HG02840 (cell line): ENCODE results near the gene FBXO4.
A peak's percentile ranks its signal among the peaks of the same experiment; 100 is the strongest.
"Not testable (repeated sequence)": the region's sequence is repeated elsewhere in the genome, so short reads cannot be mapped to it uniquely, and the experiment has no call there.

Source experiments
- ATAC-seq: cut with Tn5 transposase; IDR thresholded peaks from one replicate; pipeline ENCODE4 v1.9.1; 2021; ENCODE audit warnings: mild to moderate bottlenecking, moderate library complexity, moderate number of reproducible peaks; ENCODE audit not compliant: unreplicated experiment, low FRiP score

The FBXO4 gene

GRCh38 chr5:41921874-41922273, 3.2 kb upstream of the FBXO4 start:
- no peak for ATAC-seq

GRCh38 chr5:41924526-41924871, 582 bp upstream of the FBXO4 start:
- ATAC-seq, result no peak

GRCh38 chr5:41925555-41925951, 472 bp downstream of the FBXO4 start:
- peak; percentile 35 for ATAC-seq

- ATAC-seq, result no peak
Observed at GRCh38 chr5:41927604-41928003, 2.5 kb downstream of the FBXO4 start.

- no peak for ATAC-seq
Observed at GRCh38 chr5:41929035-41929434, 4.0 kb downstream of the FBXO4 start.

- ATAC-seq, result no peak
Observed at GRCh38 chr5:41932770-41933169, 7.7 kb downstream of the FBXO4 start.

- ATAC-seq, result no peak
Observed at GRCh38 chr5:41935544-41935943, 10.5 kb downstream of the FBXO4 start.

GRCh38 chr5:41940641-41941040, 15.6 kb downstream of the FBXO4 start:
- ATAC-seq, result no peak

- not testable (repeated sequence) for ATAC-seq
Observed at GRCh38 chr5:41945332-41945955, 20.4 kb downstream of the FBXO4 start.

GRCh38 chr5:41951224-41951623, 26.1 kb downstream of the FBXO4 start:
- no peak for ATAC-seq

- ATAC-seq, result no peak
Observed at GRCh38 chr5:41954286-41954685, 29.2 kb downstream of the FBXO4 start.

- ATAC-seq, result no peak
Observed at GRCh38 chr5:41955432-41956024, 30.4 kb downstream of the FBXO4 start.

GRCh38 chr5:41956943-41957342, 31.9 kb downstream of the FBXO4 start:
- no peak for ATAC-seq

- no peak for ATAC-seq
Observed at GRCh38 chr5:41960481-41960880, 35.4 kb downstream of the FBXO4 start.

GRCh38 chr5:41961736-41962135, 36.7 kb downstream of the FBXO4 start:
- no peak for ATAC-seq

- ATAC-seq, result no peak
Observed at GRCh38 chr5:41962491-41962890, 37.4 kb downstream of the FBXO4 start.

GRCh38 chr5:41966401-41967105, 41.5 kb downstream of the FBXO4 start:
- no peak for ATAC-seq

- ATAC-seq, result no peak
Observed at GRCh38 chr5:41967401-41967800, 42.3 kb downstream of the FBXO4 start.

GRCh38 chr5:41968153-41968723, 43.2 kb downstream of the FBXO4 start:
- ATAC-seq, result no peak

GRCh38 chr5:41973087-41973486, 48.0 kb downstream of the FBXO4 start:
- no peak for ATAC-seq

GRCh38 chr5:41973887-41974286, 48.8 kb downstream of the FBXO4 start:
- ATAC-seq, result no peak

GRCh38 chr5:41978676-41979075, 53.6 kb downstream of the FBXO4 start:
- no peak for ATAC-seq
